ENCODE results near the gene DIS3L2. TPM values are rescaled to one million over a fixed set of nuclear protein-coding genes. Genes with fewer than 3 reads are reported as not detected.

The DIS3L2 gene
- polyA plus RNA-seq, 3 donors = 31.3 to 35.4 (median 33.2) TPM

DNA sequence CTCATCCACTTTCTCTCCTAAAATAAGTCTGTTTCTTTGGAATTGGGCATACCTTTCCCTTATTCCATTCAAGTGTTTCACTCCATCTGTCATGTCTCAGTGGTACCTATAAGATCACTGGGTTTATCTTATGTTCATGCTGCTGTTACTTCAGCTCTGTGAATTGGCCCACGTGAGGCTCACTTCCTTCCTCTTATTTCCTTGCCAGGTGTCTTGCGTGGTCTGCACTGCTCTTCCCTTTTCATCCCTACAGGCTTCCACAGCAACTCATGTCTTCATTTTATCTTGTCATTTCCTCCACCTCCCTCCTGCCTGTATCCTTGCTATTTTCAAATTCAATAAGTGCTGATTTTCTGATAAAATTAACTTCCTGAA is 258.0 kb downstream of the DIS3L2 start:
- no peak for DNase-seq (ENCODE audit: low read depth in 3 of 3, low spot score in 2 of 3)

DNA sequence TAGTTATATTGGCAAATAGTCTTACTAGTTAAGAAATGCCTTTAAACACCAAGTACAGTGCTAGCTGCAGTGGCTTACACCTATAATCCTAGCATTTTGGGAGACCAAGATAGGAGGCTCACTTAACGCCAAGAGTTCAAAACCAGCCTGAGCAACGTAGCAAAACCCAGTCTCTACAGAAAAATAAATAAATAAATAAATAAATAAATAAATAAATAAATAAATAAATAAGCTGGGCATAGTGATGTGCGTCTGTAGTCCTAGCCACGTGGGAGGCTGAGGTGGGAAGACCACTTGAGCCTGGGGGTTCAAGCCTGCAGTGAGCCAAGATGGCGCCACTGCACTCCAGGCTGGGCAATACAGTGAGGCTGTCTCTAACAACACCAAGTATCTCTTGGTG is 258.4 kb downstream of the DIS3L2 start:
- DNase-seq (ENCODE audit: low read depth in 3 of 3, low spot score in 2 of 3) = no peak

DNA sequence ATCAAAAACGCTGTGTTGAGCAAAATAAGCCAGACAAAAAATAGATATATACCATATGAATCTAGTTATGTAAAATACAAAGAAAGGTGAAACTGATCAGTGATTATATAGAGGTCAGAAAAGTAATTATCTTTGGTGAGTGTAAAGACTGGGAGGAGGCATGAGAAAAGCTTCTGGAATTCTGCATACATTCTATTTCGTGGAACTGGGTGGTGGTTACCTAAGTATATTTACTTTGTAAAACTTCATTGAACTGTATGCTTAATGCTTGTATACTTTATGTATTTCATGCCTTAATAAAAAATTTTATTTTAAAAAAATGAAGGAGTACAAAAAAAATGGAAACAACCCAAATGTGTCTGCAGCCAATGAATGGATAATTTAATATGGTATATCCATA is 263.9 kb downstream of the DIS3L2 start:
- no peak for DNase-seq (ENCODE audit: low read depth in 3 of 3, low spot score in 2 of 3)

DNA sequence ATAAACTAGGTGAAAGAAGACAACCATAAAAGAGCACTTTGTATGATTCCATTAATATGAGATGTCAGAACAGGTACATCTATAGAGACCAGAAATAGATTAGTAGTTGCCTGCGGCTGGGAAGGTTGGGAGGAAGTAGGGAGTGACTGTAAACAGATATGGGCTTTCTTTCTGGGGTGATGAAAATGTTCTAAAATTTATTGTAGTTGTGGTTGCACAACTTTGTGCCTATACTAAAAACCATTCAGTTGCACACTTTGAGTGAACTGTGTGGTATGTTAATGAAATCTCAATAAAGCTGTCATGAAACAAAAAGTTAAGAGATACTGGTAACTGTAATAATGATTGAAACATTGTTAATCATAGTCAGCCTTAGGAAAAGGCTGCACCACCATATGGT is 264.4 kb downstream of the DIS3L2 start:
- DNase-seq (ENCODE audit: low read depth in 3 of 3, low spot score in 2 of 3) = no peak

DNA sequence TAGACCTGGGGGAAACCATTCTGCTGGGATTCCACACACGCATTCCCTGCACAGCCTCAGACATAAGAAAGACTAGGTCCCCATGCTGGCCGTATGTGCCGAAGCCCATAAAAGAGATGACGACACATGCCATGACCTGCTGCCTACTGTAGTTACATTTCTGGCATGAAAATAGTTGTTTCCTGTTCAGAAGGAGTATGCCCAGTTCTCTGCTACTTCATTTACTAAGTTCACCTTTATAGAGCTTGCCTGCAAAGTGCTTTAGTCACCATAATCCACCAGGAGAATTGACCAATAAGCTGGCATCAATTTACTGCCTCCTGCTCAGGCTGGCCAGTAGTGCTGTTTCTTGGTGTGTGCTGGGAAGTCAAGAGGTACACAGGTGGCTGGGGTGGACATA is 266.8 kb downstream of the DIS3L2 start:
- no peak for DNase-seq (ENCODE audit: low read depth in 3 of 3, low spot score in 2 of 3)

DNA sequence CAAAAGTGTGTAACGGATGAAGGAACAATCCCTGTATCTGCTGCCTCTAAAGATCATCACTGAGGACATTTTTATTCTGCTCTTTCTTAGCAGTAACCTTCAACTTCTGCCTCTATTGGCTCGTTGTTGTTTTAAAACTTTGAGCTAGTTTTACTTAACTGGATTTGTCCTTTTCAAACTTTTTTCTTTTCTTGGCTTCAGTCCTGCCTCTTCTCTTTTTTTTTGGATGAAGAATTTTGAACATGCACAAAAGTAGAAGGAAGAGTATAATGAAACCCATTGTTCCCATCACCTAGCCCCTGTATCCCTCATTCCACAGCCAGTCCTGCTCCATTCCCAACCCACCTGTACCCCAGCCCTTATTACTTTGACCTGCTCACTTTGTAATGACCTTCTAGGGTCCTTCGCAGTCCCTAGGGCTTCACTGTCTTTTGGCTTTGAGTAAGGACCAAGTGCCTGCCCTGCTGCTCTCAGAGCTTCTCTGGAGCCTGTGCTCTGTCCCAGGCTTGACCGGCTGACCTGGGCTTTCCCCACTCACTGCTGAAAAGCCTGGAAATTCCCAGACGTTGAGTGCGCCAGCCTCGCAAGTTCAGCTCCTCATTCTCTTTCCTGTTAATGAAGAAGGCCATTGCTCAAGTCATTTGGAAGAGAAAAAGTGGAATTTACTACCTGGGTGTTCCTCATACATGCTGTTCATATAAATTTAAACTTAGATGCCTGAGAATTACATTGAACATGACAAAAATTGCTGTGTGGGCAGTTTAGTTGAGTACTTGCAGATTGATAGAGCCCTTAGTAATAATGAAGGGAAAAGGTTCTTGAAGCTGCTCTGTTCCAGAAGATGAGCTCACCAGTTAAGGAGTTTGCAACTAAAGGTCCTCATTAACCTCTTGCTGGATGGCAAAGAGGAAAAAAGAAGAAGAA is 267.7 kb downstream of the DIS3L2 start:
- DNase-seq (ENCODE audit: low read depth in 3 of 3, low spot score in 2 of 3) = no peak

DNA sequence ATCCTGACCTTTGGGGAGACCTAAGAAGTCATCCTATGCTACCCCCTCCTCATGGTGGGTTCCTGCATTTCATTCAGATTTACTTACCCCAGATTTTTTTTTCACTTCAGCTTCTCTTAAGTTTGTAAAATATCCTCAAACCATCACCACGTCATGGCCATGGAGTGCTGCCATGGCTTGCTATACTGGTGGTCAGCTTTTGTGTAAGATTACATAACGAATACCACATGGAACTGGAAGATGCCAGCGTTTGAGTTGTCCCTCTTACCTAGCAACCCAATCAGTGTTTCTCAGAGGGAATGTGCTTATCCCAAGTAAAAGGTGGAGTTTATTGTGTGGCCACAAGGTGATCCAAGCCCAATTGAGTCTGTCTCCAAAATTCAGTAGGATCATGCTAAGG is 268.4 kb downstream of the DIS3L2 start:
- DNase-seq (ENCODE audit: low read depth in 3 of 3, low spot score in 2 of 3) = no peak

DNA sequence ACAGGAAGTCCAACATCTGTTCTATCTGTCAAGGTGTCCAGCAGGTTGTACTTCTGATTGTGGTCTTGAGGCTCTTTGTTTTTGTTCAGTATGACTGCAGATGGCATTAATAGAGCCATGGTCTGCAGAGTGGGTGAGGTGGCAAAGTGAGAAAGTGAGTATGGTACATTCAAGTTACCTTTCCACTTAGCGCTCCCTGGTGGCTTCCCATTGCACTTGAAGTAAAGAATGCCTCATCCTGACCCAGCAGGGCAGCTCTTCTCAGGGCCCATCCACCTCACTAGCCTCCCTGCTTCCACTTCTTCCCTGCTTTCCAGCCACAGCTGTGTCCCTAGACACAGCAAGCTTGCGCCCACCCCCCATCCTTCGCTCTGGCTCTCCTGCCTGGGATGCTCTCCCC is 269.0 kb downstream of the DIS3L2 start:
- no peak for DNase-seq (ENCODE audit: low read depth in 3 of 3, low spot score in 2 of 3)

DNA sequence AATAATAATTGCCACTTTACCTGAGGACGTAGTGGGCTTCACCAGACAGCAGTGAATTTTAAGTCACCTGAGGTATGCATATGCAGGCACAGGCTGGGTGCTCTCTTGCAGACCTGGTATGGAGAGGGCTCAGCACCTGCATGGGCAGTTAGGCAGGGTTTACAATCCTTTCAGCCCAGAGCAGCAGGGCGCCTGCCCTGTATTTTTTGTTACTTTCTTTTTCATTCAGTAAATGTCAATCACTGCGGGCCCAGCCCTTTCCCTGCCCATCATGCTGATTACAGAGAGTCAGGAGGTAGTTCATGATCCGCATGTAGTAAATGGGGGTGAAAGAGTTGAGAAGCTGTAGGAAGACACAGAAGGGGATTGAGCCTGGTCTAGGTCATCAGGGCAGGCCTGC is 270.0 kb downstream of the DIS3L2 start:
- no peak for DNase-seq (ENCODE audit: low read depth in 3 of 3, low spot score in 2 of 3)

DNA sequence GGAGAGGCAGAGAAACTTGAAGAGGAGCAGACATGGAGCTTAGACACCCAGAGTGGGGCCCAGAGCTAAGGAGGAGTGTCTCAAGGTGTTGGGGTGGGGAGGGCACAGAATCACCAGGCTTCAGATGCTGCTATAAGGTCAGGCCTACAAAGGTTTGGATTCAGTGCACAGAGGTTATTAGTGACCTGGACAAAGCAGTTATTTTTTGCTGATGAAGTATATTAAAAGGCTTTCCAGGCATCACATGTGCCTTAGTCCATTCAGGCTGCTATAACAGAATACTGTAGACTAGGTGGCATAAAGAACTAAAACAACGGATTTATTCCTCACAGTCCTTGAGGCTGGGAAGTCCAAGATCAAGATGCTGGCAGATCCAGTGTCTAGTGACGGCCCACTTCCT is 271.4 kb downstream of the DIS3L2 start:
- no peak for DNase-seq (ENCODE audit: low read depth in 3 of 3, low spot score in 2 of 3)

DNA sequence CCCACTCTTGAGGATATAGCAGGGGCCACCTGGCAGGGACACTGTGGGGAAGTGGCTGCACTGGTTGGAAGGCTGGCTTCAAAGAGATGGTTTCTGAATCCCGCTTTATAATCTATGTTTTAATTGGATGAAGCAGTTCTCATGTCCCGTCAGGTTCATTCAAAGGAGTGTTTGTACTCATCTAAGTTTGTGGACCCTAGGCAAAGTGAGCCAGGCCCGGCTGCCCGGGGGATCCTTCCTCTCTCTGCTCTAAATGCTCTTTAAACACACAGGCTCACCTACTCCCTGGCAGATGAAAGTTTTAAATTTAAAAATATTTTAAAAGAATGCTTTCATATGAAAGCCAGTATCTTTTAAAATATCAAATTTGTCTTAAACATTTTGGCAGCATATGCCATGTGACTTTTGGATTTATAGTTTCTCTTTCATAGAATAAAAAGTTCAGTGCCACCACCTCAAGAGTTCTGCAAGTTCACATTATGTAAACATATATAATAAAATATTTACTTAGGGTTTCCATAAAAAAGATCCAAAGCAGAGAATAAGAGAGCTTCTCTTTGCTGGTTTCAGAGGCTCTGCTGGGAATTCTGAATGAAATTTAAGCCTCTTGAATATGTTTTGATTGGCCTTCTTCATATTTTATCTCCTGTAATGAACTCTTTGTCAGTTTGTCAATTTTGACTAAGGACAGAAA is 273.6 kb downstream of the DIS3L2 start:
- DNase-seq (ENCODE audit: low read depth in 3 of 3, low spot score in 2 of 3) = no peak

DNA sequence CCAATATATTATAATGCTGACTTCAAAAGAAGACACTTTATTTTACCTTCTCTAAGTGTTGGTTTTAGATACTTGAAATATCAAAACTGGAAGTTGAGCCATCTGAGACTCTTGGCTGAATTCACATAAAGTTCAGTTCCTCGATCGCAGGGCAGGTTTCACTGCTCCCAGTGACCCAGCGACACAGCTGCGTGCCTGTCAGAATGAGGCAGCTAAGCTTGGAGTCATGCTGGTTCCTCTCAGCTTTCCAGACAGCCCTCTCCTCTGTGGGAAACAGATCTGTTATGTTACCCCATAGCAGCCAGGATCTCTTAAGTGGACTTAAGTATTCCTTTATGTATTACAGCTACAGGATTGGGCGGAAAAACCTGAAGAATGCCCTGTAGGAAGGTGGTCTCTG is 274.2 kb downstream of the DIS3L2 start:
- no peak for DNase-seq (ENCODE audit: low read depth in 3 of 3, low spot score in 2 of 3)

DNA sequence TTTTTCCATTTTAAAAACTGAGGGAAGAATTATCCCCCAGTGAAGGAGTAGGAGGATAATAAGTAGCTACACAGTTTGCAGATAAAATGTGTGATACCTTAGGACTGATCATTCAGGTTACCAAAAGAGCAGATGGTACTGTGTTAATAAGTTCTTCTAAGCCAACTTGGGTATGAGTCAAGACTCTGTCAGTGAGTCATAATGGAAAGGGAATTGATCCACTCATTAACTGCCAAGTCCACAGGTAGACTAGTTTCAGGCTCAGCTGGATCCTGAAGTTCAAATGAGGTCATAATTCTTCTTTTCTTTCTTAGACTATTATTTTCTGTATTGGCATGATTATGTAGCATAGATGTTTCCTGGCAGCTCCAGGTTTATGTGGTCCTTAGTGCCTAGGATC is 274.7 kb downstream of the DIS3L2 start:
- DNase-seq (ENCODE audit: low read depth in 3 of 3, low spot score in 2 of 3) = no peak

DNA sequence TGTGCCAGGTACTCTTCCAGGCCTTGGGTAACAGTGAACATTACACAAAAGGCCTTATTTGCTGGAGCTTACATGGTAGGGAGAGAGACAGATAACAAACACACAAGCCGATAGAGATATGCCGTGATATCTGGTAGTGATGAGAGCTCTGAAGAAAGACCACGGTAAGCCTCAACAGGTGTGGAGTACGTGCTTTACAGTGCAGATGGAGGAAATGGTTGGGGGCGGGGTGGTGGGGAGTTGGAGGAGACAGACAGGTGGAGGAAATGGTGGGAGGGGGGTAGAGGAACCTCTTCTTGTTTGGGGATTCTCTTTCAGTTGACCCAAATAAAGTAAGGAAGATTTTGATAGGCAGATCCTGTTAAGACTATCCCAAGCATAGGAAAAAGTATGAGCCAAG is 276.0 kb downstream of the DIS3L2 start:
- no peak for DNase-seq (ENCODE audit: low read depth in 3 of 3, low spot score in 2 of 3)

DNA sequence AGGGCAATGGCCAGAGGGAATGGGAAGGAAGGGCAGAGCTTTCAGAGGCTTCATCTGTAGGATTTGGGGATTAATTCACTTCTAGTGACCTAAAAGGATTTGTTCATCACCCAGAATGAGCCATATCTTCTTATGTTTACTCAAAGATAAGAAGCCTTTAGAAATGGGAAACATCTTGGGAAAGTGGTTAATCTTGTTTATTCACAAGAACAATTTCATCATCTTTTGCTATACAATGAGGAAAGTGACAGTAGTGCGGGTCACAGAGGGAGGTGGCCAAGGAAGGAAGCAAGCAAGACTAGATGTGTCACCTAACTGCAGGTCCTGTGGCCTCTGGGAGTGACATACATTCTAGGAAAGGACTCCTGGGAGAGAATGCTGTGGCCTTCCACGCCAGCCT is 276.6 kb downstream of the DIS3L2 start:
- no peak for DNase-seq (ENCODE audit: low read depth in 3 of 3, low spot score in 2 of 3)

DNA sequence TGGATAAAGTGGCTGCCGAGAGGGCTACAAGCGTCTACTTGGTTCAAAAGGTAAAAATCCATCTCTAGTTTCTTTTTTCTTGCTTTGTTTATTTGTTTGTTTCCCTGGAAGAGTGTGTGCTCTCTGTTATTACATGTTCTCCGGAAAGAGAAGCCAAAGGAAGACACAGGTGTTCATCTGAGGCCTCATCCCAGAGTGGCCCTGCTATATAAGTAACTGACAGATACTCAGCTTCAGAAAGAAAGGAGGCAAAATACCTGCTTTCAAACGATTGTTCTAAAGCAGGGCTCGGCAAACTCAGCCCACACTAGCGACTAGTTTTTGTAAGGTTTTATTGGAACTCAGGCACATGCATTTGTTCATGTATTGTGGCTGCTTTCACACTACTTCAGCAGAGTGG is 277.1 kb downstream of the DIS3L2 start:
- no peak for DNase-seq (ENCODE audit: low read depth in 3 of 3, low spot score in 2 of 3)

DNA sequence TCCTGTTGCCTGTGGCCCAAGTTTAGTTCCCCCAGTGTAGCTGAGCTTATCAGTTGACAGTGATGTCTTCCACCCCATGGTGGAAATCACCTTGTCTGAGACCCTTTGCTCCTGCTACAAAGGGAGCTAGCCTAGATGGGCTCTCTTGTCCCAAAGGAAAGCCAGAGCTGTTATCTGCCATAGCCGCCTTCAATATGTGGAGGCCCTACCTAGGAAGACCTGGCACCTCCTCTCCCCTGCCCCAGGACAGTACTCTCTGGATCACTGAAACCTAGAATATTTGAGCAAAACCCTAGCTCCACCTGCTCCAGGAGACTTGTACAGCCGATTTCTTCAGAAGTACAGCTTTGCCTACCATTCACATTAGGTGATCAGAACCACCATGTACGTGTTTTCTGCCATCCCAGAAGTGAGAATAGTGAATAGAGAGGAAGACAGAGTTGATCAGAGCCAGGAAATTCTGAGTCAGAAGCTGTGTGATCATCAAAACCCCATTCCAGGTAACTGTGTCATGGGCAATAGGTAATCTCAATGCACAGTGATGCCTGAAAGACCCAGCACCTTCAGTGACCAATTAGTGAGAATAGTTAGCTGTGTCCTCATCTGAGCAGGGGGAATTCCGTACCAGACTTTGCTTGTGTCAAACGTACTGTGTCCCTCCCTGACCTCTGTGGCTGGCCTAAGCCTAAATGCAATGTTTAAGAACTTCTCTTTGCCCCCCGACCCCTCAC is 278.6 kb downstream of the DIS3L2 start:
- DNase-seq (ENCODE audit: low read depth in 3 of 3, low spot score in 2 of 3) = no peak

DNA sequence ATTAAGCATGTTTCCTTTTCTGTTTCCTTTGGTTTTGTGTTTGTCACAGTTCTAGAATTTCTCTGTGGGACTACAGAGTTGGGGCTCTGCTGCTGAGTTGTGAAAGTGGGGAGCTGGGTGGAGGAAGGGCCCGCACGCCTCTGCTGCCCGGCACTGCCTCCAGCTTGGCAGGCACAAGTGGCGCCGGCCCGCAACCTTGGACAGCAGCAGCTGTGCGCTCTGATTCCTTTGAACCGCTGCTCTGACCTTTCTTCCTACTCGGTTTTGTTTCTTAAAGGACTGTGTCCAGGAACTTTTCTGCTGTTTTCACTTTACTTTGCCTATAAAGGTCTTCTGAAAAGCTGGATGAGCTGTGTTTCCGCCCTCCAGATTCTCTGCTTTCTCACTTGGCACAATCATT is 279.4 kb downstream of the DIS3L2 start:
- DNase-seq (ENCODE audit: low read depth in 3 of 3, low spot score in 2 of 3) = no peak

DNA sequence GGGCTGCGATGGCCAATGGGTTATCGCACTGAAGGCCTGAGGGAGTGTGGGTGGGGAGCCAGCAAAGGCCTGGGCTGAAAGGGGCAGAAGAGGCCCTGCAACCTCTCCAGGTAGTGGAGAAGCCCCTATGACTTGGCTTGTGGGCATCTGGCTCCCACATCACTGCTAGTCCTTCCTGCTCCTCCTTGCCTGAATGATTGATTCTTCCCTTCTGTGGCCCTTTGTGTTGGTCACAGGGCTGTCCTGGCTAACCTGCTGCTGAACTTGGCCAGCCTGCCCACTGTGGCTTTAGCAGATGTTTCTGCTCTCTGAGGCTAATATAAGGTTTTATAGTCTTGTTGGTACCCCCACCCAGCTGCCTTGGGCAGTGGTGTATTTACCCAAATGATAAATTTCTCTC is 280.8 kb downstream of the DIS3L2 start:
- DNase-seq (ENCODE audit: low read depth in 3 of 3, low spot score in 2 of 3) = no peak

DNA sequence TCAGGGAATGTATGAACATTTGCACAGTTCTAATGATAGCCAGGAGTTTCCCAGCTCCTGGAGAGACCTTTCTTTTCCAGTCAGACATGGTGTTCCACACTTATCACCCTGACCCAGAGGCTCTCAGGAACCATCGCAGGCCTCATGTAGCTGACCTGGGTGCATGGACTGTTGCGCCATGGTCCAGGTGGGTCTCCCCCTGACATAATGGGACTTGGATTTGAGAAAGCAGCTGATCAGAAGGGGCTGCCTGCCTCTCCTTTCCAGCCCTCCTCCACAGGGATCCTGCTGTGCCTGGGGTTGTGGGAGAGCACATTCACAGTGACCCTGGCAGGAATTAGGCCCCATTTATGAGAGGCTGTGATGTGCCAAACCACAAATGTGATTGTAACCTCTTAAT is 283.6 kb downstream of the DIS3L2 start:
- no peak for DNase-seq (ENCODE audit: low read depth in 3 of 3, low spot score in 2 of 3)

DNA sequence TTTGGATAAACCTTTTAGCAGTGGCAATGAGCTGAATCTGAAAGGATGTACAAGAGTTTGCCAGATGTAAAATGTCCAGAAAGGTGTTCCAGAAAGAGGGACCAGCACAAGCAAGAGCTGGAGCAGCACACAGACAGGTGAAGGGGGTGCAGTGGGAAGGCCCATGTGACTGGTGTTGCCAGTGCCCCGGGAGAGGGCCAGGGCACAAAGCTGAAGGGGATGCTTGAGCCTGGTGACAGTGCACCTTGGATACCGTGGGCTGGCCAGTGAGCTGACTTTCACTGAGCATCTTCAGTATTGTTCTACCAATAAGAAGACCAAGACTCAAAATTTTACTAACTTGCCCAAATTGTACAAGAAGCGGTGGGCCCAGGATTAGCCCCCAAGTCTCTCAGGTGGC is 284.7 kb downstream of the DIS3L2 start:
- no peak for DNase-seq (ENCODE audit: low read depth in 3 of 3, low spot score in 2 of 3)

DNA sequence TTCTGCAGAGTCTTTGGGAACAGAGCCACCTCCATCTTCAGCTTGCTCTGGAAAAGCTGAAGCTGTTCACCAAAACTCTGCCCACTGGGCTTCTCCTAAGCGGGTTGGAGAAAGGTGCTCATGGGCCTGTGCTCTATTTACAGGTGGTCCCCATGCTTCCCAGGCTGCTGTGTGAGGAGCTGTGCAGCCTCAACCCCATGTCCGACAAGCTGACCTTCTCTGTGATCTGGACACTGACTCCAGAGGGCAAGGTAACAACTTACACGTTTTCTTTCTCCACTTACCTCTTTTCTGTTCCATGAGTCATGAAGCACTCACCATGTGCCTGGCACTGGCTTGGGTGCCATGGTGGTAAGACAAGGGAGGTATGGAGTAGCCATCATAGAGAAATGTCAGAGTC is 287.6 kb downstream of the DIS3L2 start:
- no peak for DNase-seq (ENCODE audit: low read depth in 3 of 3, low spot score in 2 of 3)

All from right renal cortex interstitium (tissue), 3 donors.